GM19193 (cell line): ENCODE measurements around the gene HSPA12A.

Experiments
- POLR2A ChIP-seq: IDR thresholded peaks from 4 replicates; pipeline ENCODE4 v1.6.1; 2011; ENCODE audit not compliant: insufficient read depth, insufficient read length; ENCODE audit errors: extremely low read depth

HSPA12A gene

GRCh38 chr10:116699471-116700150, 42.8 kb downstream of the HSPA12A start:
- TF ChIP-seq POLR2A, result no peak

GRCh38 chr10:116699049-116699448, 43.3 kb downstream of the HSPA12A start:
- TF ChIP-seq POLR2A, result no peak

- no peak for TF ChIP-seq POLR2A
Observed at GRCh38 chr10:116698364-116698763, 44.0 kb downstream of the HSPA12A start.

- no peak for TF ChIP-seq POLR2A
Observed at GRCh38 chr10:116697816-116698215, 44.5 kb downstream of the HSPA12A start.

GRCh38 chr10:116696919-116697318, 45.4 kb downstream of the HSPA12A start:
- TF ChIP-seq POLR2A, result no peak

- no peak for TF ChIP-seq POLR2A
Observed at GRCh38 chr10:116694927-116695268, 47.5 kb downstream of the HSPA12A start.

- no peak for TF ChIP-seq POLR2A
Observed at GRCh38 chr10:116694243-116694926, 48.0 kb downstream of the HSPA12A start.

GRCh38 chr10:116692225-116692624, 50.1 kb downstream of the HSPA12A start:
- TF ChIP-seq POLR2A, result no peak

- no peak for TF ChIP-seq POLR2A
Observed at GRCh38 chr10:116691635-116692034, 50.7 kb downstream of the HSPA12A start.

GRCh38 chr10:116690356-116691322, 51.7 kb downstream of the HSPA12A start:
- TF ChIP-seq POLR2A, result no peak

- TF ChIP-seq POLR2A, result no peak
Observed at GRCh38 chr10:116689744-116690143, 52.6 kb downstream of the HSPA12A start.

- no peak for TF ChIP-seq POLR2A
Observed at GRCh38 chr10:116688741-116689495, 53.4 kb downstream of the HSPA12A start.

GRCh38 chr10:116688241-116688711, 54.1 kb downstream of the HSPA12A start:
- TF ChIP-seq POLR2A, result no peak

GRCh38 chr10:116687633-116688032, 54.7 kb downstream of the HSPA12A start:
- no peak for TF ChIP-seq POLR2A
